Upper lobe of left lung (tissue), 4 donors: ENCODE measurements around the gene CARD10.
"Not testable (repeated sequence)": the region's sequence is repeated elsewhere in the genome, so short reads cannot be mapped to it uniquely, and the experiment has no call there.

Source experiments
- CTCF ChIP-seq, 6 experiments: fragments of 450-650 bp in 4 of 6; fragments of 200-600 bp in 2 of 6; sonication (generic) in 2 of 6; IDR thresholded peaks; one replicate each; pipeline ENCODE4 v1.5.1; 2016 to 2019; ENCODE audit warnings: antibody characterized with exemption in 6 of 6
- EP300 ChIP-seq, 4 donors: sonication (generic); formaldehyde crosslinking; IDR thresholded peaks; one replicate each; pipeline ENCODE4 v1.5.1; 2017; ENCODE audit warnings: antibody characterized with exemption in 4 of 4, control low read depth in 2 of 4
- POLR2A ChIP-seq, 4 donors: fragments of 450-650 bp; IDR thresholded peaks; one replicate each; pipeline ENCODE4 v1.5.1; 2016 to 2017; ENCODE audit warnings: antibody characterized with exemption in 4 of 4, mild to moderate bottlenecking in 2 of 4
- POLR2AphosphoS5 ChIP-seq, 2 donors: sonication (generic); formaldehyde crosslinking; IDR thresholded peaks; one replicate each; pipeline ENCODE4 v1.5.1; 2017; ENCODE audit warnings: antibody characterized with exemption in 2 of 2

GRCh38 chr22:37539790-37540189 lies 20.6 kb upstream of the CARD10 start:
- not testable (repeated sequence) for TF ChIP-seq CTCF, POLR2A, POLR2AphosphoS5, EP300 (IDR thresholded peaks at IDR 0.05)
